ENCODE results near the gene DDX39B.
"Not testable (repeated sequence)": the region's sequence is repeated elsewhere in the genome, so short reads cannot be mapped to it uniquely, and the experiment has no call there.

DDX39B gene

GRCh38 chr6:31541658-31542521 lies at the start of gene DDX39B:
DDX39B (minus strand) TSS chr6:31542003; CDS start chr6:31540532, 1,471 bp downstream.
- peak within 1 kb of the TSS; percentile 97 for H3K27ac ChIP-seq
- no peak for TF ChIP-seq CTCF (IDR thresholded peaks at IDR 0.05)
- no peak for TF ChIP-seq ZFX (IDR thresholded peaks at IDR 0.05; ENCODE audit: borderline replicate concordance)

- H3K27ac ChIP-seq, result not testable (repeated sequence)
Measured at GRCh38 chr6:31590691-31591090, 48.9 kb upstream of the DDX39B start.

GRCh38 chr6:31588871-31589650 lies 47.3 kb upstream of the DDX39B start:
- no peak for TF ChIP-seq CTCF (IDR thresholded peaks at IDR 0.05)
- no peak for TF ChIP-seq ZFX (IDR thresholded peaks at IDR 0.05; ENCODE audit: borderline replicate concordance)
- no peak overlapping the region for H3K27ac ChIP-seq

- no peak overlapping the region for H3K27ac ChIP-seq
Measured at GRCh38 chr6:31587791-31588777, 46.3 kb upstream of the DDX39B start.

GRCh38 chr6:31586599-31587281 lies 44.9 kb upstream of the DDX39B start:
- H3K27ac ChIP-seq, result no peak overlapping the region
- TF ChIP-seq ZFX (IDR thresholded peaks at IDR 0.05; ENCODE audit: borderline replicate concordance), result no peak
- TF ChIP-seq CTCF (IDR thresholded peaks at IDR 0.05), result no peak

More at GRCh38 chr6:31587791-31588777, 46.3 kb upstream of the DDX39B start:
- no peak for TF ChIP-seq ZFX (IDR thresholded peaks at IDR 0.05; ENCODE audit: borderline replicate concordance)
- TF ChIP-seq CTCF (IDR thresholded peaks at IDR 0.05), result no peak

- no peak for TF ChIP-seq ZFX (IDR thresholded peaks at IDR 0.05; ENCODE audit: borderline replicate concordance)
- no peak for TF ChIP-seq CTCF (IDR thresholded peaks at IDR 0.05)
Measured at GRCh38 chr6:31586008-31586407, 44.2 kb upstream of the DDX39B start, which contains the start of gene LST1. LST1 (plus strand) TSS chr6:31586277; CDS start chr6:31587300, 1,023 bp downstream.

More at GRCh38 chr6:31586008-31586407, 44.2 kb upstream of the DDX39B start, which contains the start of gene LST1:
- H3K27ac ChIP-seq, result no peak within 1 kb of the TSS
